Loucy (cell line): ENCODE data around the gene SLC17A1.

Experiments
- EZH2phosphoT487 ChIP-seq: fragments of 200-600 bp; IDR thresholded peaks from 2 replicates; pipeline ENCODE4 v1.6.1; 2018; ENCODE audit warnings: antibody characterized with exemption, mild to moderate bottlenecking, moderate library complexity, borderline replicate concordance
- TF ChIP-seq, protein P1 (sequence below): fragments of 200-600 bp; sonication (generic); conservative IDR thresholded peaks from 2 replicates; pipeline ENCODE4 v1.5.1; 2014; ENCODE audit warnings: mild to moderate bottlenecking, antibody characterized with exemption, low read length

GRCh38 chr6:25735261-25735660 lies 96.6 kb downstream of the SLC17A1 start:
- TF ChIP-seq, protein P1, sequence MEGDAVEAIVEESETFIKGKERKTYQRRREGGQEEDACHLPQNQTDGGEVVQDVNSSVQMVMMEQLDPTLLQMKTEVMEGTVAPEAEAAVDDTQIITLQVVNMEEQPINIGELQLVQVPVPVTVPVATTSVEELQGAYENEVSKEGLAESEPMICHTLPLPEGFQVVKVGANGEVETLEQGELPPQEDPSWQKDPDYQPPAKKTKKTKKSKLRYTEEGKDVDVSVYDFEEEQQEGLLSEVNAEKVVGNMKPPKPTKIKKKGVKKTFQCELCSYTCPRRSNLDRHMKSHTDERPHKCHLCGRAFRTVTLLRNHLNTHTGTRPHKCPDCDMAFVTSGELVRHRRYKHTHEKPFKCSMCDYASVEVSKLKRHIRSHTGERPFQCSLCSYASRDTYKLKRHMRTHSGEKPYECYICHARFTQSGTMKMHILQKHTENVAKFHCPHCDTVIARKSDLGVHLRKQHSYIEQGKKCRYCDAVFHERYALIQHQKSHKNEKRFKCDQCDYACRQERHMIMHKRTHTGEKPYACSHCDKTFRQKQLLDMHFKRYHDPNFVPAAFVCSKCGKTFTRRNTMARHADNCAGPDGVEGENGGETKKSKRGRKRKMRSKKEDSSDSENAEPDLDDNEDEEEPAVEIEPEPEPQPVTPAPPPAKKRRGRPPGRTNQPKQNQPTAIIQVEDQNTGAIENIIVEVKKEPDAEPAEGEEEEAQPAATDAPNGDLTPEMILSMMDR, result no peak
- no peak for TF ChIP-seq EZH2phosphoT487
